Fibroblast of upper back skin (primary cell): ENCODE measurements around the gene PHF1.
"Not testable (repeated sequence)": the region's sequence is repeated elsewhere in the genome, so short reads cannot be mapped to it uniquely, and the experiment has no call there.

Experiments
- DNase-seq: peaks from one replicate; pipeline ENCODE4 v3.0.0-alpha.2; 2013

Gene PHF1

DNA sequence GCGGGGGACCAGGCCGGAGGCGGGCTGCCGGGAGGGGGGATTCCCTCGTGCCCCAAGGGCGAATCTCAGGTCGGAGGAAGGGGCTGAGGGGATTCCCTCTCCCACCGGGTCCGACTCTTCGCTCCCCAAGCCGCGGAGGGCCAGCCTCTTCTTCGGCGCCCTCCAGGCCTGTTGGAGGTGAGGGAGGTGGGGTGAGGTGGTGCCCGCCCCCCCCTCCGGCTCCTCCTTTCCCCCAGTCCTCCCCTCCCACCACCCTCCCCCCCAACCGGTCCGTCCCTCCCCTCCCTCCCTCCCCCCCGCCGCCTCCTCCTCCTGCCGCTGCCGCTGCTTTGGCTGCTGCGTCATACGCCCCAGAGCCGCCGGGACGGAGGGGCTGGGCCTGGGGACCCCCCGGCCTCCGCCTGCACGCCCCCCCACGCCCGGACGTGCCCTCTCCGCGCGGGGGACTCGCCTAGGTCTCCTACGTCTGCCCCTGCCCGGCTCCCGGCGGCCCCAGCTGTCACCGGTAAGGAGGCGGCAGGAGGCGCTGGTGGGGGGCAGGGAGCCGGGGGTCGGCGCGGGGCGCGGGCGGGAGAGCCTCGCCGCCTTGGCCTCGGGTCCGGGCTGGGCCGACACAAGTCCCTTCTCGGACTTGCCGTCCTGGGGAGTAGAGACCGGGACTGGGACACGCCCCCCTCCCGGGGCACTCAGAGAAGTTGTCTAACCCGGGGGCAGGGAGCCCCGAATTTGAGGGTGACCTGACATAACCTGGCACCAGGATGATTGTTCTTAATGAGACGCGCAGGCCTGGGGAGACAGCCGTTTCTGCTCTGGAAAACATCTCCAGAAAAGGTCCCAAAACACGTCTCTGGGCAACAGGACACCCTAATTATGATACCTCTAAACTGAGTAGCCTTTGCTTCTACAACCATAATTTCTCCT is at the start of gene PHF1:
TSS of gene PHF1 (plus strand) at position 304 of the 921 bp plus-strand sequence. CDS start 1,250 bp downstream, outside the sequence.
- peak; percentile 80 for DNase-seq

GRCh38 chr6:33363486-33363885 is 47.3 kb upstream of the PHF1 start:
- DNase-seq, result not testable (repeated sequence)

DNA sequence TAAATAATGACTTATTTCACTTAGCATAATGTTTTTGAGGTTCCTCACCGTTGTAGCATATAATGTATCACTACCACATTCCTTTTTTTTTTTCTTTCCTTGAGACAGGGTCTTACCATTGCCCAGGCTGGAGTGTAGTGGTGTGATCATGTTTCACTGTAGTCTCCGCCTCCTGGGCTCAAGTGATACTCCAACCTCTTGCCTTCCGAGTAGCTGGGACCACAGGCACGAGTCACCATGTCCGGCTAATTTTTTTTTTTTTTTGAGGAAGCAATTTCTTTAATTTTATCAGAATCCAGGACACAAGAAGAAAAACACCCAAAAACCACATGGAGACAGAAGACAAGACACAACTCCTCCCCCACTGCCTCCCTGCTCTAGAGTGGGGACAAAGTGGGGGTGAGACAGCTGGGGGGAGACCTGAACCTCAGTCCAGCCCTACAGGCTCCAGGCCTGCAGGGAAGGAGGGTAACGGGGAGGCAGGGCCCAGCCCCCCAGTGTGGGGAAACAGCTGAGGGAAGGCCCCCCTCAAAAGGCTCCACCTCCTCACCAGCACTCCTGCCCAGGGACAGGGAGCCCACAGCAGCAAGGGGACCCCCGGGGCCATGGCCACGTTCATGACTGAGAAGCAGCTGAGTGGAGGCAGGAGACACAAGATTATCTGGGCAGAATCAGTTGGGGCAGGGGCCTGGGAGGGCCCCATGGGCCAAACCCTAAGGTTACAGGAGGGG is 46.2 kb upstream of the PHF1 start:
- DNase-seq, result peak; percentile 65

DNA sequence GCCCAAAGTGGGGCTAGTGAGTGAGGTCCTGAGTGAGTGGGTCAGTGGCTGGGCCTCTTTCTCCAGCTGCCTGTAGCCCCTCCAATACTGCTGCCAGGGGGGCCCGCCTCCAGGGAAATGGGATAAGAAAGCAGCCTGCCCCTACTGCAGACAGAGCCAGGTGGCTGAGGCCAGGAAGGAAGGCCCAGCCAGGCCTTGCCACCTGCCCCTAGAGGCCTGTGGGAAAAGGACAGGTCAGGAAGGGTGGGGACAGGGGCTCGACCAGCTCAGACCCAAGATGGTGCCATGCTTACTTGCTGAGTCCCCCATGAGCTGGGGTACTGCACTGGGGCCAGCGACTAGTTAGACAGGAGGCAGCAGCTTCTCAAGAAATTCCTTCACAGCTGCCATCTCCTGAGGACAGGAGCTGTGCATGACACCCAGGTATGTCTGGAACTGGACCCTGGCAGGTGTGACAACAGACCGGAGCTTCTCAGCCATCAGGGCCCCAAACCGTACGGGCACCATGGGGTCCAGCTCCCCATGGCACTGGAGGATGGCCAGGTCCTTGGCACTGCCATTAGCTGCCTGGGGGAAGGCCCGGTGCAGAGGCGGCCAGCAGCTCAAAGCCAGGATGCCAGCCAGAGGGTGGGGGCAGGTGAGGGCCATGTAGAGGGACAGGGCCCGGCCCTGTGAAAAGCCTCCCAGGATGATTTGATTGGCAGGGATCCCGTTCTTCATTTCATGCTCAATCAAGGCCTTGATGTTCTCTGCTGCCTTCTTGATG is 45.4 kb upstream of the PHF1 start:
- DNase-seq, result not testable (repeated sequence)

DNA sequence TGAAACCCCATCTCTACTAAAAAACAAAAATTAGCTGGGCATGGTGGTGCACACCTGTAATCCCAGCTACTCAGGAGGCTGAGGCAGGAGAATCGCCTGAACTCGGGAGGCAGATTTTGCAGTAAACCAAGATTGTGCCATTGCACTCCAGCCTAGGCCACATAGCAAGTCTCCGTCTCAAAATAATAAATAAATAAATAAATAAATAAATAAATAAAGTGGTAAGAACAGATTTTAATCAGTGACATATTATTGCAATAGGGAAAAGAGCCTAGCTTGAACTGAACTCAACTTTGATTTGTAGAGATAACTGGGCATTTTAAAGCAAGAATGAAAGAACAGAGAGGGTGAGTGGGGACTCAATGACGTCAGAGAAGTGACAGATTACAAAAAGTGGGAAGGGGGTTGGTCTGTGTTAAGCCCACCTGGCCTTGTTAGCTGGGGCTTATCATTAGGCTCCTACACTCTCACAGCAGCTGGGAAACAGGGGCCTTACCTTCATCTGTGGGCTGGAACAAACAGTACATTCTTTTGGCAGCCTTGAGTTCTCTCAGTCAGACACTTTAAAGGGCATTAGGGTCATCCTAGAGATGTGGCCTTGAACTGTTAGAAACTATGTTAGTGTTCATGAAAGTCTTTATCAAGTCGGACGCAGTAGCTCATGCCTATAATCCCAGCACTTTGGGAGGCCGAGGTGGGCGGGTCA is 43.7 kb upstream of the PHF1 start:
- DNase-seq, result no peak

- not testable (repeated sequence) for DNase-seq
Measured at GRCh38 chr6:33367715-33368025, 43.1 kb upstream of the PHF1 start.

DNA sequence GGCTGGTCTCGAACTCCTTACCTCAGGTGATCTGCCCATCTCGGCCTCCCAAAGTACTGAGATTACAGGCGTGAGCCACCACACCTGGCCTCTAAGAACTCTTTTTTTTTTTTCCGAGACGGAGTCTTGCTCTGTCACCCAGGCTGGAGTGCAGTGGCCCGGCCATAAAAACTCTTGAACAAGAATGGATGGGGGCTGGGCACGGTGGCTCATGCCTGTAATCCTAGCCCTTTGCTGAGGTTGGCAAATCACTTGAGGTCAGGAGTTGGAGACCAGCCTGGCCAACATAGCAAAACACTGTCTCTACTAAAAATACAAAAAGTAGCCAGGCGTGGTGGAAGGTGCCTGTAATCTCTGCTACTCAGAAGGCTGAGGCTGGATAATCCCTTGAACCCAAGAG is 38.9 kb upstream of the PHF1 start:
- not testable (repeated sequence) for DNase-seq

DNA sequence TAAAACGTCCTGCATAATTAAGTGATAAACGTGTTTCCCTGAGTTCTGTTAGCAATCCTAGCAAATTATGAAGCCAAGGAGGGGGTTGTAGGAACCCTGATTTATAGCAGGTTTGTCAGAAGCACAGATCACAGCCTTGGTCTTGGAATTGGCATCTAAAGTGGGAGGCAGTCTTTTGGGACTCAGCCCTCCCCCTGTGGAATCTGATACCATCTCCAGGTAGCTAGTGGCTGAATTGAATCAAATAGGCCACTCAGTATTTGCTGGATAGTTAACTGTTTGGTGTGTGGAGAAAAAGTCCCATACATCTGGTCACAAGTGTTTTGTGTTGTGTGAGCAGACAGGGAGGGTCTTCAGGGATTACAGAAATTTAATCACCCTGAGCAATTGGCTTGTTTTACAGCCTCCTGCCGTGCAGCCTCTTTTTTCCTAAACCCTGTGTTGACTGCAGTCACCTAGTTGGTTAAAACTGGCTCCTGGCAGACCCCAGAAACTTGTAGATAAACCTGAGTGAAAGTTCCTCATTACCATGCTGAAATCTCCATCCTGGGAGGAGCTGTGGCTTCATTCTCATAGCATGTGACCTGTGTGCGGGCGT is 38.2 kb upstream of the PHF1 start:
- DNase-seq, result no peak

- no peak for DNase-seq
Measured at GRCh38 chr6:33373960-33374910, 36.6 kb upstream of the PHF1 start.

DNA sequence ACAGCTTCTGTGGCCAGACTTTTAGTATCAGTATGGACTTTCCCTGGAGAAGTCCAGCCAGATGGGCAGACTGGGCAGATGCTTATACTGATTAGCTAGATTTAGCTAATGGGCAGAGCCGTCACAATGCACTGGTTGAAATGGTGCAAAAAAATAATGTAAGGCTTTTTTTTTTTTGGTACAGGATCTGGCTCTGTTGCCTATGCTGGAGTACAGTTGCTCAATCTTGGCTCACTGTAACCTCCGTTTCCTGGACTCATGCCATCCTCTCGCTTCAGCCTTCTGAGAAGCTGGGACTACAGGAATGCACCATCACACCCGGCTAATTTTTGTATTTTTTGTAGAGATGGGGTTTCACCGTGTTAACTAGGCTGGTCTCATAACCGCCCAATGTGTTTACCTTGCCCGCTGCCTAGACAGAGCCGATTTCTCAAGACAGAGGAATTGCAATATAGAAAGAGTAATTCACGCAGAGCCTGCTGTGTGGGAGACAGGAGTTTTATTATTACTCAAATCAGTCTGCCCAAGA is 35.6 kb upstream of the PHF1 start:
- DNase-seq, result peak; percentile 88

GRCh38 chr6:33377171-33377570 is 33.6 kb upstream of the PHF1 start:
- peak; percentile 18 for DNase-seq

DNA sequence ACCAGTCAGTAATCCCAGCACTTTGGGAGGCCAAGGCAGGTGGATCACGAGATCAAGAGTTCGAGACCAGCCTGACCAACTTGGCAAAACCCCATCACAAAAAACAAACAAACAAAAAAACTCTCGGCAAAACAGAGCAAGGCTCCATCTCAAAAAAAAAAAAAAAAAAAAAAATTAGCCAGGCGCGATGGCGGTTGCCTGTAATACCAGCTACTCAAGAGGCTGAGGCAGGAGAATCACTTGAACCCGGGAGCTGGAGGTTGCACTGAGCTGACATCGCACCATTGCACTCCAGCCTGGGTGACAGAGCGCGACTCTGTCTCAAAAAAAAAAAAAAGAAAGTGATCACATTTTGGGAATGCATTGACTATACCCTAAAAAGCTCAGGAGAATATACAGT is 31.6 kb upstream of the PHF1 start:
- not testable (repeated sequence) for DNase-seq

DNA sequence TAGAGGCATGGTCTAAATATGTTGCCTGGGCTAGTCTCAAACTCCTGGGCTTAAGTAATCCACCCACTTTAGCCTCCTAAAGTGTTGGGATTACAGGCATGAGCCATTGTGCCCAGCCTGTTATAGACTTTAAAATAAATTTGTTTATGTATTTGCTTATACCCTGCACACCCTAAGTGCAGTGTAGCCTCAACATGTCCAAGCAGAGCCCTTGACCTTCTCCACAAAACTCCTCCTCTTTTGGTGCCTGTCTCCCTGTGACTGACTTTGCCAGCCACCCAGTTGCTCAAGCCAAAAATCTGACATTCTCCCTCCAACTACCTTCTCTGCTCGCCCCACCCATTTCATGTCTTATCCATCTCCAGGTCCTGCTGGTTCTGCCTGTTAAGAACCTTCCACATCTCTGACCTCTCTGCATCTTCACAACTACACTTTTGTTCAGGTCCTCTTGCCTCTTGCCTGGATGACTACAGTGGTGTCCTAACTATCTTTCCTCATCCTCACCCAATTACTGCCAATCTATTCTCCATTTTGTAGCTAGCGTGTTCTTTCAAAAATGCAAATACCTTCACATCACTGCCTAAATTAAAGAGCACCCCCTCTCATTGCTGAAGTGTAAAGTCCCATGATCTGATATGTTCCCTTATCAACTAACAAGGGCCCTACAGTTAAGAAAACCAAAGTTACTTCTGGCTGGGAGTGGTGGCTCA is 30.4 kb upstream of the PHF1 start:
- DNase-seq, result no peak

GRCh38 chr6:33383427-33384185 is 27.2 kb upstream of the PHF1 start:
- no peak for DNase-seq

GRCh38 chr6:33384581-33385020 is 26.2 kb upstream of the PHF1 start:
- DNase-seq, result peak; percentile 74

DNA sequence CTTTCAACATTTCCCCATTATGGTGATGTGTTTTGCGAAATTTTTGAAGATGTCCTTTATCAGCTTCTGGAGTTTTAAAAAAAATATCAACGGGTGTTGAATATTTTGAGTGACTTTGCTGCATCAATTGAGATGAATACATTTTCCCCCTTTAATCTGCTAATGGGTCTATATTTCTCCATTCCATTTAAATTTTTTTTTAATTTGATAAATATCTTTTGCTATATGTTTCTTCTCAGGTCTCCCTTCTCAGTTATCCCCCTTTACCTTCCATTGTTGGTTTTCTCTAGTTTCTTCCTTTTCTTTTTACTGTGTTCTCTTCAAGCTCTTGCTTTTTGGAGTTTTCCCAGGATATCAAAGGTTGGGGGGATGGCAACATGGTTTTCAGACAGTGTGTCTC is 20.6 kb upstream of the PHF1 start:
- DNase-seq, result no peak

- no peak for DNase-seq
Measured at GRCh38 chr6:33390767-33391277, 20.0 kb upstream of the PHF1 start.

DNA sequence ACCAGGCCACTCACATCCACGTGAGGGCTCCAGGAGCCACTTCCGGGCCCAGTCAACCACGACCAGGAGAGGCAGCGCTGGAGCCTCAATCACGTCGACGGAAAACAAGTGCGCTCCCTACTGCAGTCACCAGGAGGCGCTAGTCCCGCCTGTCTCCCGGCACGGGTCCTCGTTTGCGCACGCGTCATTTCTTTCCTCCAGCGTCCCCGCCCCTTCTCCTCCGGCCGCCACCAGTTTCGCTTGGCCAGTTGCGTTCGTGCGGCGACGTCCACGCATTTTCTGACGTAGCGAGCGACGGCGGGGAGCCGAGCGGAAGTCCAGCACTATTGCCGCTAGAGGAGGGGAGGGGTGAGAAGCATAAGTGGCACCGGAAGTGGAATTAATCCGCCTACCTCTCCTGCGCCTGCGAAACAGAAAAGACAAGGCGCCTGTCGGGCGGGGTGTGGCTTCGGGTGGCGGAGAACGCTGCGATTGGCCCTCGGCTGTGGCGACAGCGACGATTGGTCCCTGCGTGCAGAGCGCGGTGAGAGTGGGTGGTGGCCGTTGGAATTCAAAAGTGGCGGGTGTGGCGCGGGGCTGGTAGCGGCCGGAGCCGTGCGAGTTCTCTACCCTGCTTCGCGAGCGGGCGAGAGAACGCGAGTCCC is 19.4 kb upstream of the PHF1 start, which contains the start of gene KIFC1:
TSS of gene KIFC1 (plus strand) at position 546 of the 644 bp plus-strand sequence. CDS start 163 bp downstream, outside the sequence.
- peak; percentile 100 for DNase-seq
